ENCODE measurements around the gene PDLIM1.

- TF ChIP-seq, protein P1, sequence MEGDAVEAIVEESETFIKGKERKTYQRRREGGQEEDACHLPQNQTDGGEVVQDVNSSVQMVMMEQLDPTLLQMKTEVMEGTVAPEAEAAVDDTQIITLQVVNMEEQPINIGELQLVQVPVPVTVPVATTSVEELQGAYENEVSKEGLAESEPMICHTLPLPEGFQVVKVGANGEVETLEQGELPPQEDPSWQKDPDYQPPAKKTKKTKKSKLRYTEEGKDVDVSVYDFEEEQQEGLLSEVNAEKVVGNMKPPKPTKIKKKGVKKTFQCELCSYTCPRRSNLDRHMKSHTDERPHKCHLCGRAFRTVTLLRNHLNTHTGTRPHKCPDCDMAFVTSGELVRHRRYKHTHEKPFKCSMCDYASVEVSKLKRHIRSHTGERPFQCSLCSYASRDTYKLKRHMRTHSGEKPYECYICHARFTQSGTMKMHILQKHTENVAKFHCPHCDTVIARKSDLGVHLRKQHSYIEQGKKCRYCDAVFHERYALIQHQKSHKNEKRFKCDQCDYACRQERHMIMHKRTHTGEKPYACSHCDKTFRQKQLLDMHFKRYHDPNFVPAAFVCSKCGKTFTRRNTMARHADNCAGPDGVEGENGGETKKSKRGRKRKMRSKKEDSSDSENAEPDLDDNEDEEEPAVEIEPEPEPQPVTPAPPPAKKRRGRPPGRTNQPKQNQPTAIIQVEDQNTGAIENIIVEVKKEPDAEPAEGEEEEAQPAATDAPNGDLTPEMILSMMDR (IDR thresholded peaks at IDR 0.05) = no peak
- no peak for TF ChIP-seq POLR2A (IDR thresholded peaks at IDR 0.05)
Observed at GRCh38 chr10:95248989-95249388, 41.8 kb downstream of the PDLIM1 start.

Data from adrenal gland (tissue), 5 donors.